IPS-15b (cell line): ENCODE results near the gene DENND1A.

ENCODE experiments used
- H3K27me3 ChIP-seq: one replicate; pipeline ENCODE4 v1.6.1; 2013; ENCODE audit warnings: low read length; ENCODE audit not compliant: control insufficient read depth, insufficient read depth
- H3K36me3 ChIP-seq: one replicate; pipeline ENCODE4 v1.6.1; 2013; ENCODE audit warnings: low read length; ENCODE audit not compliant: control insufficient read depth, insufficient read depth
- H3K4me1 ChIP-seq: one replicate; pipeline ENCODE4 v1.6.1; 2013; ENCODE audit warnings: mild to moderate bottlenecking, low read length; ENCODE audit not compliant: control insufficient read depth, insufficient read depth
- H3K4me3 ChIP-seq: one replicate; pipeline ENCODE4 v1.5.1; 2013; ENCODE audit warnings: low read depth, low read length
- H3K9ac ChIP-seq: one replicate; pipeline ENCODE4 v1.6.1; 2013; ENCODE audit warnings: low read depth, mild to moderate bottlenecking, low read length
- H3K9me3 ChIP-seq: one replicate; pipeline ENCODE4 v1.6.1; 2013; ENCODE audit warnings: mild to moderate bottlenecking, low read length; ENCODE audit not compliant: control insufficient read depth, insufficient read depth

The DENND1A gene

DNA sequence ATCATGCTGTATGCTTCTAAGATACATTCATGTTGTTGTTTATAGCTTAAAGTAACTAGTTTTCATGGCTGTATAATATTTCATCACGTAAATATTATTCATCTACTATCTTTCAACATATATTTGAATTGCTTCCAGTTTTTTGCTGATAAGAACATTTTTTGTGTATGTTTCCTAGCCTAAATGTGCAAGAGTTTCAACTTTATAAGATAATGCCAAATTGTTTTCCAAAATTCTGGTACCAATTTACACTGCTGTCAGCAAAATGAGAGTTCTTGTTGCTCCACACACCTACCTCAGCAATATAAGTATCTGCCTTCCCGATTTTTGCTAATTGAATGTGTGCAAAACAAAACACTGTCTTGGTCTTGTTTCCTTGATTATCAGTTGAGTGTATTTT lies 395.6 kb downstream of the DENND1A start:
- no peaks in the 10 kb centered on the region for H3K9me3 ChIP-seq
- no peak overlapping the region for H3K9ac ChIP-seq
- H3K27me3 ChIP-seq, result no peaks in the 10 kb centered on the region
- H3K4me3 ChIP-seq, result no peak overlapping the region
- H3K4me1 ChIP-seq, result no peaks in the 10 kb centered on the region
- H3K36me3 ChIP-seq, result no peaks in the 10 kb centered on the region

DNA sequence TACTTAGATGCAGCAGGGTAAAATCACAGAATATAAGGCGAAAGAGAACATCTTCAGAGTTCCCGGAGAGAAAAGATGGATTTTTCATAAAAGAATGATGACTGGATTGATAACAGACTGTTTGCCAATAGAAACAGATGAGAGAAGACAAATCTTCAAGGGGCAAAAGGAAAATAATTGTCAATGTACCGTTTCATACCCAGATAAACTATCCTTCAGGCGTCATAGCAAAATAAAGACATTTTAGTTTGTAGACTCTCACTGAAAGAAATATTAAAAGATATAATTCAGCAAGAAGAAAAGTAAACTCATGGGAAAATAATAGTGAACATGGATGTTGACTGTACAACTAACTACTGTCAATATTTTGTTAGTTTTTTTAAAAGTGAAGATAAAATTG lies 399.7 kb downstream of the DENND1A start:
- no peak overlapping the region for H3K9ac ChIP-seq
- no peaks in the 10 kb centered on the region for H3K27me3 ChIP-seq
- H3K9me3 ChIP-seq, result no peaks in the 10 kb centered on the region
- no peaks in the 10 kb centered on the region for H3K4me1 ChIP-seq
- no peak overlapping the region for H3K4me3 ChIP-seq
- H3K36me3 ChIP-seq, result no peaks in the 10 kb centered on the region

DNA sequence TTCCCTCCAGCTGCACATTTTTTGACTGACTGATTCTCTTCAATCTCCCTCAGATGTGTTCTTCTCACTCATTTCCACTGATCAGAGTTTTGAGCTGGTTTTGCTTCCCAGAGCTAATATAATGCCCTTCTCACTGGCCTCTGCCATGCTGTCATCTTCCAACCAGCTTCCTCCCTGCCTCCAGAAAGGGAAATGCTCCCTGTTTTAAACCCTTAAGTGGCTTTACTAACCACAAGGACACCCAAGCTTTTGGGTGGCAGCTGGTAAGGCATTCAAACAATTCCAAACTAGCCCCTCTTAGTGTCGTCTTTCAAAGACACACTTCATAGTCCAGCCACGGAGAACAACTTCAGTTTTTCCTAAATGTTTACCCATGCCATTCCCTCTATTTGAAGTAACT lies 401.4 kb downstream of the DENND1A start:
- H3K4me3 ChIP-seq, result no peak overlapping the region
- no peaks in the 10 kb centered on the region for H3K4me1 ChIP-seq
- no peaks in the 10 kb centered on the region for H3K27me3 ChIP-seq
- no peaks in the 10 kb centered on the region for H3K9me3 ChIP-seq
- no peak overlapping the region for H3K9ac ChIP-seq
- no peaks in the 10 kb centered on the region for H3K36me3 ChIP-seq

DNA sequence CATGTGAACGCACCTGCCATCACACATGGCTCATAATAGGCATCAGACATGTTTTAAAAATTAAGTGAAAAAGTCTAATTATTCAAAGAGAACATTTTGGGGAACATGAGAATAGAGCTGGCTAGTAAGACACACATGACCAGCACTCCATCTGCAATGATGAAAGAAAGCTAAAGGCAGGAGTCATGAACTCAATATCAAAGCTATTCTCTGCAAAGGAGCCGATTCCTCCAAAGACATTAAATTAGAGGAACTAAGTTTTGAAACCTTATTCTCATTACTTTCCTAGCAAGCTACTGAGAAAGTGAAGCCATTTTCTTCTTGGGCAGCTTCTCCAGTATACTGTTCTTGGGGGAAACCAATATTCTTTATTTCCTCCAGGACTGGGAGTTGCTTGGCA lies 401.9 kb downstream of the DENND1A start:
- Histone ChIP-seq H3K9me3 (no peaks in the 10 kb centered on the region), H3K27me3 (no peaks in the 10 kb centered on the region), H3K9ac (no peak overlapping the region), H3K36me3 (no peaks in the 10 kb centered on the region), H3K4me3 (no peak overlapping the region), H3K4me1 (no peaks in the 10 kb centered on the region)

DNA sequence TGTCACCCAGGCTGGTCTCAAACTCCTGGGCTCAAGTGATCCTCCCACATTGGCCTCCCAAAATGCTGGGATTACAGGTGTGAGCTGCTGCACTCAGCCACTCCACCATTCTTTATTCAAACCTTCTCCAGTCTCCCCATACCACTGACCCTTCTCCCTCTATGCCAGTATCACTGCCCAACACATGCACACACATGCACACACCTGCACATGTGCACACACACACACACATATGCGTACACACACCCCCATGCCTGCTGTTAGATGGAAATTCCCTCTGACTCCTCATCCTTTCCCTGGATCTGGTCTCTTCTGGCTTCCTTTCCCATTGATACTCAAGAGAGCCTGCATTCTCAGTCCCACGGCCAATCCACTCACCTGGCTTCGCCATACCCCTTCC lies 404.0 kb downstream of the DENND1A start:
- no peaks in the 10 kb centered on the region for H3K4me1 ChIP-seq
- H3K36me3 ChIP-seq, result no peaks in the 10 kb centered on the region
- no peak overlapping the region for H3K9ac ChIP-seq
- H3K9me3 ChIP-seq, result no peaks in the 10 kb centered on the region
- H3K27me3 ChIP-seq, result no peaks in the 10 kb centered on the region
- H3K4me3 ChIP-seq, result no peak overlapping the region

DNA sequence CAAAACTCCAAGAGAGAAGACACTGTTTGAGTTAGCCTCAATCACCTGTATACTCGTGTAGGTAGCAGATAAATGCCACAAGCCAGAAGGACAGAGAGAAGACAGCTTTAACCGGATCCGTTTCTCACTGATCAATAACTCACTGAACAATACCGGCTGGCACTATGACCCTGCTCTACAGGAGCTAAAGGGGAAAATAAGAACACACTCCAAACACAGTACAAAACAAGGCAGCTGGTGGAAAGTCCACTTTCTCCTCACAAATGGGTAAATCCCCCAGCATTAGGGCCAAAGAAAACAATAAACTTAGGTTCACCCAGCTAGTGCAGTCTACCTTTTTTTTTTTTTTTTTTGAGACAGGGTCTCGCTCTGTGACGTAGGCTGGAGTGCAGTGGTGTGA lies 404.5 kb downstream of the DENND1A start:
- Histone ChIP-seq H3K27me3 (no peaks in the 10 kb centered on the region), H3K36me3 (no peaks in the 10 kb centered on the region), H3K4me1 (no peaks in the 10 kb centered on the region), H3K4me3 (no peak overlapping the region), H3K9me3 (no peaks in the 10 kb centered on the region), H3K9ac (no peak overlapping the region)

DNA sequence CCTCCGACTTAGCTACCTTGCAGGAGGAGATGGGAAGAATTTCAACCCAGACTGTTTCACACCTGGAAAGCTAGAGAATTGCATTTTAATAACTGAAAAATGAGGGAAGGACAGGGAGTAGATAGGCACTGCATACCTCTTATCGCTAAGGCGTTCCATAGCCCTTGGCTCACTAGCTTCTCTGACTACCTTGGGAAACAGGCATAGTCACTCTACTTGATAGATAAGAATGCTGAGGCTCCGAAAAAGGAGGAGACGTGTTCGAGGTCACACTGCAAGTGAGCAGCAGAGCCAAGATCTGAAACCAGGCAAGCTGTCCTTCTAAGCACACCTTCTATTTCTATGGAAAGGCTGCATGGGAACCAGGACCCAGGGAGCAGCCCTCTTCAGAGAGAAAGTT lies 405.1 kb downstream of the DENND1A start:
- no peaks in the 10 kb centered on the region for H3K4me1 ChIP-seq
- no peaks in the 10 kb centered on the region for H3K36me3 ChIP-seq

DNA sequence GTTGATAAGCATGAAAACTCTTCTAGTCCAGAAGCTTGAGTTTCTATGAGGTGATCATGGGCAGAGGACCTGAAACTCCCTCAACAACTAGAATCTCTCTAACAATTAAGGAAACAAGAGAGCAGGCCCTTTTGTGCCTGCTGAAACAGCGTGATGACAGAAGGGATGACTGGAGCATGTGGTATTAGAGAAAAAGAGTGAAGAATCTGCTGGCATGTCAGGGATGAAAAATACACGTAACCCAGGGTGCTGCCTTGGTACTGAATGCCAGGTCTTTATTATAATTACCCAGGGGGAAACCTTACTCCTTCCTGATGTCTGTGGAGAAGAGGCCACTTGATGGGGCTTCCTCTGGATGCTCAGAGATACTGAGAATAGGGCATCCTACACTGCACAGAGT lies 406.1 kb downstream of the DENND1A start:
- Histone ChIP-seq H3K4me1 (no peaks in the 10 kb centered on the region), H3K9ac (no peak overlapping the region), H3K4me3 (no peak overlapping the region), H3K36me3 (no peaks in the 10 kb centered on the region), H3K9me3 (no peaks in the 10 kb centered on the region), H3K27me3 (no peaks in the 10 kb centered on the region)

More for the DNA sequence above, 405.1 kb downstream of the DENND1A start:
- Histone ChIP-seq H3K27me3 (no peaks in the 10 kb centered on the region), H3K4me3 (no peak overlapping the region), H3K9me3 (no peaks in the 10 kb centered on the region), H3K9ac (no peak overlapping the region)

DNA sequence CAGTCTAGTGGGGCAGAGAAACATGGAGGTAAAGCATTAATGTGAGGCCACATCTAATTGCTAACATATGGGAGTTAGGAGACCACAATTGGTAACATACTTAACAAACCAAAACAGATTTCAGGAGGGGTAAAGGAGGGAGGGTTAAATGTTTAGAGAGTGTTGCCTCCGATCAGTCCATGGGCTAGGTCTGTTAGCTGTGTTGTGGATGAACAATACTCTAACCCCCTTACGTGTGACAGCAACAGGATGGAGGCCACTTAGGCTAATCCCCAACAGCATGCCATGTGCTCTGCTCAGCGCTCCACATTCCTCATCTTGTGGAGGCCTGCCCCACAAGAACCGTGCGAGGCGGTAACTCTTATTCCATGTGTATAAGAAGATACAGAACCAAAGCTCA lies 406.9 kb downstream of the DENND1A start:
- Histone ChIP-seq H3K4me1 (no peaks in the 10 kb centered on the region), H3K4me3 (no peak overlapping the region), H3K36me3 (no peaks in the 10 kb centered on the region), H3K9me3 (no peaks in the 10 kb centered on the region), H3K9ac (no peak overlapping the region), H3K27me3 (no peaks in the 10 kb centered on the region)

DNA sequence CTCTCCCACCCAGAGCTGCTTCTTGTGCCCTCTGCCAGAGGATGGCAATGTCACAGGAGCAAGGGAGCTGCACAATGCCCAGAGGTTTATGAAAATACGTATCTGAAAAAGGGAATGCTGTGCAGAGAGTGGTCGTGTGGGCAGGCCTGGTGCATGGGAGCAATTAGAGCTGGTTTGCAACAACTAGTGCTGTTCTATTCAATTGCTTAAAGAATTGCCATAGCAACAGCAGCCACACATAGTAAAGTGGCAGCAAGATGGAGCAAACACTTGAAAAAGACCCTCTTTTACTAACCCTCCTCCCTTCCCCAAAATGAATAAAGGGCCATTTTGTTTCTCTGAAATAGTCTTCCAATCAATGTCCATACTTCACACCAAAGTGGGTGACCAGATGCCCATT lies 407.7 kb downstream of the DENND1A start:
- Histone ChIP-seq H3K36me3 (no peaks in the 10 kb centered on the region), H3K27me3 (no peaks in the 10 kb centered on the region), H3K9me3 (no peaks in the 10 kb centered on the region), H3K9ac (no peak overlapping the region), H3K4me3 (no peak overlapping the region), H3K4me1 (no peaks in the 10 kb centered on the region)

DNA sequence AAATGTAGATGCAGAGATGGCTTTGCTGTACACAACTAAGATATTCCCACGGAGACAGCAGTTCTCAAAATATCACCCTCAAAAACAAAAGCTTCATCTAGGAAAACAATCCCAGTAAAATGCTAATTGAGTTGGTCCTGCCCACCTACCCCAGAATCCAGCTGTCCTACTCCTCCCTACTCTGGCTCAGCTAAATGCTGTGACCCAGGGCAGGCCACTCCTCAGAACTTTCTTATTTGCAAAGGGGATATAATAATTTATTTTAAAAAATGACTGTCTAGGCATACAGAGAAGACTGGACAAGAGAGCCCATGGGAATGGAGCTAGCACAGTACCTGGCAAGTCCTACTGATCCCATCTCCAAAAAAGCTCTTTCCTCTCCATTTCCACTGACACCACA lies 411.6 kb downstream of the DENND1A start:
- no peaks in the 10 kb centered on the region for H3K9me3 ChIP-seq
- H3K9ac ChIP-seq, result no peak overlapping the region
- H3K4me1 ChIP-seq, result no peaks in the 10 kb centered on the region
- no peaks in the 10 kb centered on the region for H3K27me3 ChIP-seq
- no peak overlapping the region for H3K4me3 ChIP-seq
- no peaks in the 10 kb centered on the region for H3K36me3 ChIP-seq

DNA sequence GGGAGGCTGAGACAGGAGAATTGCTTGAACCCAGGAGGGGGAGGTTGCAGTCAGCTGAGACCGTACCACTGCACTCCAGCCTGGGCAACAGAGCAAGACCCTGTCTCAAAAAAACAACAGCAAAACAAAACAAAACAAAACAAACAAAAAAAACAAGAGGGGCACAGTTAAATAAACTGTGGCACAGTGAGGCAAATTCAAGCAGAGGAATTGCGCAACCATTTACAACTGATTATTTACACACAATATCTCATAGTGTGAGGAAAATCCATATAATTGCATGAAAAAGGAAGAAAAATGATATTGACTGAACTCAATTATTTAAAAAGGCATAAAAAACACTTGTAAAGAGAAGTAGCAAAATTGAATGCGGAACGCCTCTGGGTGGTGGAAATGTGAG lies 412.4 kb downstream of the DENND1A start:
- H3K9ac ChIP-seq, result no peak overlapping the region
- H3K4me1 ChIP-seq, result no peaks in the 10 kb centered on the region
- H3K9me3 ChIP-seq, result no peaks in the 10 kb centered on the region
- no peak overlapping the region for H3K4me3 ChIP-seq
- H3K36me3 ChIP-seq, result no peaks in the 10 kb centered on the region
- no peaks in the 10 kb centered on the region for H3K27me3 ChIP-seq

DNA sequence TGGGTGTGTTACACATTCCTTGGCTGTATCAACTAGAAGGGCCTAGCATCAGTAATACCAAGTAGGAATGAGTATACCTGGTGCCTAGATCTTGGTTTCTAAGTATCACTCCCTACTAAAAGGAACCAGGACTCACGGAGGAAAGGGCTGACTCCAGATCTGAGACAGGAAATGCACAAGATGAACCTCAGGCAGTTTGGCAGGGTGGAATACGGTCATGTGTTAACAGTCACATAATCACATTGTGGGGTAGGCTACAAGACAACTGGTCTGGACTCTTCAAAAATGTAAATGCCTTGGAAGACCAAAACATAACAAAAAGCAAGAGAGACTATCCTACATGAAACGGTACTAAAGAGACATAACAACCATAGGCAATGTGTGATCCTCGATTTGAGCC lies 415.2 kb downstream of the DENND1A start:
- H3K4me3 ChIP-seq, result no peak overlapping the region
- no peaks in the 10 kb centered on the region for H3K4me1 ChIP-seq
- H3K27me3 ChIP-seq, result no peaks in the 10 kb centered on the region
- no peak overlapping the region for H3K9ac ChIP-seq
- H3K9me3 ChIP-seq, result no peaks in the 10 kb centered on the region
- H3K36me3 ChIP-seq, result no peaks in the 10 kb centered on the region
